Keratinocyte (primary cell): ENCODE data around the gene ATL2.

Experiments
- EZH2 ChIP-seq: IDR thresholded peaks from one replicate; pipeline ENCODE4 v1.6.1; 2012; ENCODE audit warnings: inconsistent platforms, mild to moderate bottlenecking, low read length, moderate library complexity
- TF ChIP-seq, protein P1 (sequence below), 3 experiments: IDR thresholded peaks in 1 of 3; conservative IDR thresholded peaks in 1 of 3; optimal IDR thresholded peaks in 1 of 3; 2 replicates in 2 of 3; 3 replicates in 1 of 3; pipeline versions ENCODE3 to v1.5.1; 2011; ENCODE audit warnings: low read length in 3 of 3, mild to moderate bottlenecking in 3 of 3, moderate library complexity in 2 of 3, control low read depth in 1 of 3, inconsistent platforms in 1 of 3; ENCODE audit not compliant: insufficient read depth in 2 of 3; ENCODE audit errors: extremely low read depth in 1 of 3

DNA sequence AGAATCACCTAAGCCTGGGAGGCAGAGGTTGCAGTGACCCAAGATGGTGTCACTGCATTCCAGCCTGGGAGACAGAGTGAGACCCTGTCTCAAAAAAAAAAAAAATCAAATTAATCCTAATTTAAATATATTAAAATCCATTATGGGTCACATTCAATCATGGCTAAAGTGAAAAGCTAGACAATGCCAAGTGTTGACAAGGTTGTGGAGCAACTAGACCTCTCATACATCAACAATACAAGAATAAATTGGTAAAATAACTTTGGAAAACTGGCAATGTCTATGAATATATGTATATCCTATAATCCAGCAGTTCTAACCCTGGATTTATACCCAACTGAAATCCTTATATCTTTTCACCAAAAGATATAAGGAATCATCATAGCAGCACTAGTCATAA is 23.4 kb upstream of the ATL2 start:
- TF ChIP-seq, protein P1, sequence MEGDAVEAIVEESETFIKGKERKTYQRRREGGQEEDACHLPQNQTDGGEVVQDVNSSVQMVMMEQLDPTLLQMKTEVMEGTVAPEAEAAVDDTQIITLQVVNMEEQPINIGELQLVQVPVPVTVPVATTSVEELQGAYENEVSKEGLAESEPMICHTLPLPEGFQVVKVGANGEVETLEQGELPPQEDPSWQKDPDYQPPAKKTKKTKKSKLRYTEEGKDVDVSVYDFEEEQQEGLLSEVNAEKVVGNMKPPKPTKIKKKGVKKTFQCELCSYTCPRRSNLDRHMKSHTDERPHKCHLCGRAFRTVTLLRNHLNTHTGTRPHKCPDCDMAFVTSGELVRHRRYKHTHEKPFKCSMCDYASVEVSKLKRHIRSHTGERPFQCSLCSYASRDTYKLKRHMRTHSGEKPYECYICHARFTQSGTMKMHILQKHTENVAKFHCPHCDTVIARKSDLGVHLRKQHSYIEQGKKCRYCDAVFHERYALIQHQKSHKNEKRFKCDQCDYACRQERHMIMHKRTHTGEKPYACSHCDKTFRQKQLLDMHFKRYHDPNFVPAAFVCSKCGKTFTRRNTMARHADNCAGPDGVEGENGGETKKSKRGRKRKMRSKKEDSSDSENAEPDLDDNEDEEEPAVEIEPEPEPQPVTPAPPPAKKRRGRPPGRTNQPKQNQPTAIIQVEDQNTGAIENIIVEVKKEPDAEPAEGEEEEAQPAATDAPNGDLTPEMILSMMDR (optimal IDR thresholded peaks at IDR 0.05 in 1 of 3, IDR thresholded peaks at IDR 0.05 in 1 of 3, conservative IDR thresholded peaks at IDR 0.05 in 1 of 3; ENCODE audit: extremely low read depth in 1 of 3, insufficient read depth in 2 of 3, low read length in 3 of 3), result no peak
- TF ChIP-seq EZH2, result no peak
